GM12878 (cell line): ENCODE measurements around the gene HPS5. TPM values are rescaled to one million over a fixed set of nuclear protein-coding genes. Genes with fewer than 3 reads are reported as not detected.

Experiments used
- ATAC-seq: fragments of 200-7000 bp; cut with Tn5 transposase; 3 replicates; pipeline ENCODE4 v1.9.1; 2020; ENCODE audit warnings: mild to moderate bottlenecking, moderate library complexity
- BruUV-seq: library from RNA; stranded (reverse); fragments of 400-500 nt; replicated peaks from 2 replicates; lab custom pipeline; 2021; lab: Mats Ljungman, UMichigan
- CTCF ChIA-PET: fragments of 300-600 bp; sonication (Branson Sonifier 250); formaldehyde crosslinking; extraction: SDS; loops from one replicate; lab custom pipeline; 2021; ENCODE audit warnings: inconsistent platforms; lab: Yijun Ruan, JAX
- POLR2A ChIA-PET: fragments of 350-600 bp; formaldehyde crosslinking; extraction: SDS; loops from one replicate; lab custom pipeline; 2021; ENCODE audit warnings: inconsistent platforms; lab: Charles Lee
- RAD21 ChIA-PET: fragments of 300-600 bp; sonication (Branson Sonifier 250); formaldehyde crosslinking; loops from one replicate; lab custom pipeline; 2023; ENCODE audit warnings: antibody characterized with exemption; ENCODE audit not compliant: unreplicated experiment; lab: Charles Lee
- SMC1A ChIA-PET: fragments of 300-600 bp; sonication (Branson Sonifier 250); formaldehyde crosslinking; loops from one replicate; lab custom pipeline; 2023; ENCODE audit not compliant: unreplicated experiment, uncharacterized antibody; lab: Charles Lee
- DNase-seq: peaks from one replicate; pipeline ENCODE4 v3.0.0-alpha.2; 2011; ENCODE audit warnings: low read depth, low spot score
- FAIRE-seq: peaks from 3 replicates; lab custom pipeline; 2011; peaks lifted over from hg19 to GRCh38; lab: Jason Lieb, UNC
- H2AFZ ChIP-seq: 2 replicates; pipeline ENCODE4 v1.6.0; 2011; ENCODE audit warnings: low read depth, low read length, control low read depth; ENCODE audit not compliant: control insufficient read depth
- H3K27ac ChIP-seq: 2 replicates; pipeline ENCODE4 v1.5.1; 2011; ENCODE audit warnings: control low read depth; ENCODE audit not compliant: control insufficient read depth, insufficient read depth
- H3K27me3 ChIP-seq, 2 experiments: replicated peaks in 1 of 2; 2 replicates each; pipeline versions ENCODE4 v1.6.0 to v1.6.1; 2011; ENCODE audit warnings: low read length in 1 of 2; ENCODE audit not compliant: control insufficient read depth in 2 of 2, insufficient read depth in 2 of 2
- H3K36me3 ChIP-seq, 2 experiments: 2 replicates each; pipeline ENCODE4 v1.5.1; 2011; ENCODE audit warnings: low read length in 1 of 2; ENCODE audit not compliant: control insufficient read depth in 2 of 2, insufficient read depth in 2 of 2
- H3K4me1 ChIP-seq: 2 replicates; pipeline ENCODE4 v1.6.1; 2011; ENCODE audit warnings: mild to moderate bottlenecking, low read length, moderate library complexity, mixed read lengths; ENCODE audit not compliant: control insufficient read depth, insufficient read depth
- H3K4me2 ChIP-seq: 2 replicates; pipeline ENCODE4 v1.6.0; 2011; ENCODE audit warnings: control low read depth; ENCODE audit not compliant: control insufficient read depth, insufficient read depth
- H3K4me3 ChIP-seq: fragments of 200-600 bp; sonication (generic); 2 replicates; pipeline ENCODE4 v1.5.1; 2016
- H3K79me2 ChIP-seq: 2 replicates; pipeline ENCODE4 v1.6.0; 2011; ENCODE audit warnings: low read length; ENCODE audit not compliant: control insufficient read depth, insufficient read depth
- H3K9ac ChIP-seq: 2 replicates; pipeline ENCODE4 v1.8.0; 2011; ENCODE audit warnings: low read length, control low read depth, mixed read lengths; ENCODE audit not compliant: control insufficient read depth, insufficient read depth
- H3K9me3 ChIP-seq: replicated peaks from 3 replicates; pipeline ENCODE4 v1.5.1; 2011; ENCODE audit warnings: mild to moderate bottlenecking, low read length; ENCODE audit not compliant: control insufficient read depth, insufficient read depth
- H4K20me1 ChIP-seq: 2 replicates; pipeline ENCODE4 v1.6.0; 2011; ENCODE audit not compliant: control insufficient read depth, insufficient read depth
- BCL3 ChIP-seq: IDR thresholded peaks from 2 replicates; pipeline ENCODE4 v1.6.1; 2011; ENCODE audit warnings: borderline replicate concordance, low read depth, mild to moderate bottlenecking, moderate library complexity, low read length; ENCODE audit not compliant: insufficient read depth, poor library complexity, severe bottlenecking
- CUX1 ChIP-seq: IDR thresholded peaks from 2 replicates; pipeline ENCODE4 v1.6.1; 2012; ENCODE audit warnings: improper control_type of control experiment, low read depth, low read length; ENCODE audit not compliant: insufficient replicate concordance
- E2F8 ChIP-seq: fragments of 450-650 bp; IDR thresholded peaks from 2 replicates; pipeline ENCODE4 v1.6.1; 2018; ENCODE audit warnings: mild to moderate bottlenecking, low read depth, moderate library complexity; ENCODE audit not compliant: partially characterized antibody
- GATAD2B ChIP-seq: fragments of 450-650 bp; conservative IDR thresholded peaks from 2 replicates; pipeline ENCODE4 v1.6.1; 2017; ENCODE audit warnings: low read depth, mild to moderate bottlenecking, moderate library complexity
- JUNB ChIP-seq: IDR thresholded peaks from 2 replicates; pipeline ENCODE4 v1.6.1; 2016; ENCODE audit warnings: antibody characterized with exemption, mild to moderate bottlenecking
- SIX5 ChIP-seq: IDR thresholded peaks from 2 replicates; pipeline ENCODE4 v1.6.1; 2011; ENCODE audit warnings: mild to moderate bottlenecking, low read depth, low read length, moderate library complexity; ENCODE audit not compliant: severe bottlenecking
- SUPT20H ChIP-seq: IDR thresholded peaks from 2 replicates; pipeline ENCODE4 v1.6.1; 2011; ENCODE audit warnings: low read depth, mild to moderate bottlenecking, low read length, moderate library complexity, borderline replicate concordance; ENCODE audit not compliant: control insufficient read depth
- TAF1 ChIP-seq: IDR thresholded peaks from 2 replicates; pipeline ENCODE4 v1.6.1; 2011; ENCODE audit warnings: mild to moderate bottlenecking, low read depth, low read length, borderline replicate concordance
- ZZZ3 ChIP-seq: IDR thresholded peaks from 2 replicates; pipeline ENCODE4 v1.6.1; 2011; ENCODE audit warnings: low read depth; ENCODE audit not compliant: control insufficient read depth, insufficient read length
- WGBS: methylation state at CpG from one replicate; pipeline ENCODE4 v1.1.6; 2016; ENCODE audit warnings: low lambda C conversion rate; ENCODE audit not compliant: insufficient replicate concordance, insufficient coverage; ENCODE audit errors: missing lambda C conversion rate; 5-methylcytosine and 5-hydroxymethylcytosine counted together
- in situ Hi-C: fragments of 300-500 bp; cut with MboI; formaldehyde crosslinking; loops from 9 replicates; pipeline ENCODE4 v1.14.3; 2018; ENCODE audit warnings: mixed read lengths
- intact Hi-C: fragments of 100-400 bp; cut with micrococcal nuclease; formaldehyde crosslinking; loops from one replicate; pipeline ENCODE4 v1.14.2; 2022; ENCODE audit not compliant: unreplicated experiment
- polyA plus RNA-seq, 11 experiments: library from polyadenylated mRNA; depleted of rRNA in 4 of 11; unstranded in 6 of 11; stranded (reverse) in 5 of 11; fragments of >200 nt; fragmentation: Nextera tagmentation in 4 of 11; fragmentation: Illumina TruSeq in 1 of 11; extraction: Ambion mirVana in 4 of 11; extraction: Trizol in 1 of 11; gene quantifications; 1 replicate in 1 of 11; 2 replicates in 10 of 11; pipeline versions ENCODE4 v1.2.1 to v1.2.3, GENCODE V29; 2011 to 2016; ENCODE audit warnings: inconsistent platforms in 2 of 11, missing spikeins in 2 of 11, low read depth in 1 of 11
- total RNA-seq, 4 experiments: library from RNA; depleted of rRNA in 3 of 4; stranded (reverse); fragments of >200 nt in 3 of 4; fragmentation: Illumina TruSeq in 1 of 4; extraction: Trizol in 1 of 4; gene quantifications; 2 replicates each; pipeline versions ENCODE4 v1.2.1 to v1.2.3, GENCODE V29; 2013 to 2021
- TF ChIP-seq, protein P1 (sequence below): IDR thresholded peaks from 2 replicates; pipeline ENCODE4 v1.6.1; 2012; ENCODE audit warnings: mild to moderate bottlenecking, low read depth, low read length

Gene HPS5
- total and polyA plus RNA-seq, 10 of the 15 experiments (the other 5 are each of a cell fraction or from before 2014, with no cell fraction given) = 11.9 to 32.6 (median 23.5) TPM

DNA sequence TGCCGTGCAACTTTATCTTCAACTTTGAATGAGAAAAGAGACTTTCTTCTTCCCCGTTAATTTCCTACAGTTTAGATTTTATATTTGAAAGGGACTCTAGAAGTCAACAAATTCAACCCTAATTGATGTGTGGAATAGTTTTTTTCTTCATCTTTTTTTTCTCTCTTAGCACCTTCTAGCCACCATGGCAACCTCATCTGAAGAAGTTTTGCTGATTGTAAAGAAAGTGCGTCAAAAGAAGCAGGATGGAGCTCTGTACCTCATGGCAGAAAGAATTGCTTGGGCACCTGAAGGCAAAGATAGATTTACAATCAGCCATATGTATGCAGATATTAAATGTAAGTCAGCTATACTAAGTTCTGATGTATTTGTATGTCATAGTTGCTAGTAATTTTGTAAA lies 11.0 kb upstream of the HPS5 start:
- TF ChIP-seq GATAD2B = no peak
- no peak for TF ChIP-seq SIX5
- TF ChIP-seq, protein P1, sequence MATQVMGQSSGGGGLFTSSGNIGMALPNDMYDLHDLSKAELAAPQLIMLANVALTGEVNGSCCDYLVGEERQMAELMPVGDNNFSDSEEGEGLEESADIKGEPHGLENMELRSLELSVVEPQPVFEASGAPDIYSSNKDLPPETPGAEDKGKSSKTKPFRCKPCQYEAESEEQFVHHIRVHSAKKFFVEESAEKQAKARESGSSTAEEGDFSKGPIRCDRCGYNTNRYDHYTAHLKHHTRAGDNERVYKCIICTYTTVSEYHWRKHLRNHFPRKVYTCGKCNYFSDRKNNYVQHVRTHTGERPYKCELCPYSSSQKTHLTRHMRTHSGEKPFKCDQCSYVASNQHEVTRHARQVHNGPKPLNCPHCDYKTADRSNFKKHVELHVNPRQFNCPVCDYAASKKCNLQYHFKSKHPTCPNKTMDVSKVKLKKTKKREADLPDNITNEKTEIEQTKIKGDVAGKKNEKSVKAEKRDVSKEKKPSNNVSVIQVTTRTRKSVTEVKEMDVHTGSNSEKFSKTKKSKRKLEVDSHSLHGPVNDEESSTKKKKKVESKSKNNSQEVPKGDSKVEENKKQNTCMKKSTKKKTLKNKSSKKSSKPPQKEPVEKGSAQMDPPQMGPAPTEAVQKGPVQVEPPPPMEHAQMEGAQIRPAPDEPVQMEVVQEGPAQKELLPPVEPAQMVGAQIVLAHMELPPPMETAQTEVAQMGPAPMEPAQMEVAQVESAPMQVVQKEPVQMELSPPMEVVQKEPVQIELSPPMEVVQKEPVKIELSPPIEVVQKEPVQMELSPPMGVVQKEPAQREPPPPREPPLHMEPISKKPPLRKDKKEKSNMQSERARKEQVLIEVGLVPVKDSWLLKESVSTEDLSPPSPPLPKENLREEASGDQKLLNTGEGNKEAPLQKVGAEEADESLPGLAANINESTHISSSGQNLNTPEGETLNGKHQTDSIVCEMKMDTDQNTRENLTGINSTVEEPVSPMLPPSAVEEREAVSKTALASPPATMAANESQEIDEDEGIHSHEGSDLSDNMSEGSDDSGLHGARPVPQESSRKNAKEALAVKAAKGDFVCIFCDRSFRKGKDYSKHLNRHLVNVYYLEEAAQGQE = no peak
- TF ChIP-seq ZZZ3 = no peak
- no peak for TF ChIP-seq JUNB
- TF ChIP-seq CUX1 = no peak
- no peak for TF ChIP-seq TAF1
- TF ChIP-seq E2F8 = no peak
- TF ChIP-seq SUPT20H = no peak
- no peak for TF ChIP-seq BCL3
- TF ChIP-seq, all 136 proteins: peak for 0
- no peaks in the 10 kb centered on the region for H4K20me1 ChIP-seq
- H3K27me3 ChIP-seq = no peaks in the 10 kb centered on the region
- no peak overlapping the region for H3K9ac ChIP-seq
- no TSS peak for BruUV-seq
- FAIRE-seq (no peak), ATAC-seq (no peak), DNase-seq (no peak)
- H3K36me3 ChIP-seq = peaks cover 4 to 17% of the 10 kb centered on the region in 2 experiments
- in situ Hi-C loops (no loop called here), intact Hi-C loops (no loop called here)
- POLR2A ChIA-PET = no interaction called here
- RAD21 ChIA-PET = no interaction called here
- SMC1A ChIA-PET = interaction anchor here (2.6 kb wide), 1 partner anchor 89 kb away, joined by 9 read pairs; no protein-coding TSS in a partner anchor
- peaks cover 40% of the 10 kb centered on the region for H3K79me2 ChIP-seq
- no peak overlapping the region; the same call in 1 of the 2 replicates for H3K27ac ChIP-seq
- WGBS = 94% methylated on average over 3 of the region's 3 CpGs
- no peaks in the 10 kb centered on the region for H3K9me3 ChIP-seq
- no peak overlapping the region for H2AFZ ChIP-seq
- peaks cover 31% of the 10 kb centered on the region for H3K4me1 ChIP-seq
- CTCF ChIA-PET = interaction anchor here (0.7 kb wide), 1 partner anchor 170 kb away, joined by 3 read pairs; no protein-coding TSS in a partner anchor
- H3K4me3 ChIP-seq = no peak overlapping the region
- no peak overlapping the region; the same call in 1 of the 2 replicates for H3K4me2 ChIP-seq
